Stimulated activated naive B cell treated with anti-CD40 and anti-IgM and Interleukin-4, amounts not matched to agents 10 μg/mL and 1 μg/mL and 100 μg/mL, for 72 hours (primary cell): ENCODE results near the gene UBE2D4.
"Not testable (repeated sequence)": the region's sequence is repeated elsewhere in the genome, so short reads cannot be mapped to it uniquely, and the experiment has no call there.

ENCODE experiments used
- ATAC-seq, 2 donors: fragments of 150-1000 bp; cut with Tn5 transposase; replicated peaks; 2 replicates each; pipeline ENCODE4 v1.10.0; 2021; ENCODE audit warnings: moderate library complexity in 1 of 2
- DNase-seq: peaks from one replicate; pipeline ENCODE4 v3.0.0; 2021
- H3K27ac Mint-ChIP-seq: one replicate; pipeline ENCODE4 v1.8.0; 2022; ENCODE audit warnings: mild to moderate bottlenecking, mixed read lengths
- H3K27me3 Mint-ChIP-seq, 2 donors: one replicate each; pipeline ENCODE4 v1.8.0; 2022; ENCODE audit warnings: mixed read lengths in 2 of 2
- H3K36me3 Mint-ChIP-seq, 2 donors: one replicate each; pipeline ENCODE4 v1.8.0; 2022; ENCODE audit warnings: mixed read lengths in 2 of 2, mild to moderate bottlenecking in 1 of 2
- H3K4me1 Mint-ChIP-seq, 2 donors: one replicate each; pipeline ENCODE4 v1.8.0; 2022; ENCODE audit warnings: mixed read lengths in 2 of 2, mild to moderate bottlenecking in 1 of 2
- H3K4me3 Mint-ChIP-seq, 2 donors: one replicate each; pipeline ENCODE4 v1.8.0; 2022; ENCODE audit warnings: mild to moderate bottlenecking in 2 of 2, mixed read lengths in 2 of 2, moderate library complexity in 1 of 2
- H3K9me3 Mint-ChIP-seq, 2 donors: one replicate each; pipeline ENCODE4 v1.8.0; 2022; ENCODE audit warnings: mixed read lengths in 2 of 2, mild to moderate bottlenecking in 1 of 2

The UBE2D4 gene

GRCh38 chr7:43968172-43969040 lies 42.2 kb downstream of the UBE2D4 start:
- H3K4me1 Mint-ChIP-seq, DNase-seq, H3K27me3 Mint-ChIP-seq, H3K4me3 Mint-ChIP-seq, H3K27ac Mint-ChIP-seq, H3K36me3 Mint-ChIP-seq, H3K9me3 Mint-ChIP-seq: not testable (repeated sequence)
- ATAC-seq = peak in 1 of 2 donors; percentile 33

GRCh38 chr7:43969586-43969985 lies 43.4 kb downstream of the UBE2D4 start:
- not testable (repeated sequence) for DNase-seq, H3K4me1 Mint-ChIP-seq, H3K36me3 Mint-ChIP-seq, H3K9me3 Mint-ChIP-seq, ATAC-seq, H3K4me3 Mint-ChIP-seq, H3K27me3 Mint-ChIP-seq, H3K27ac Mint-ChIP-seq

GRCh38 chr7:43970698-43971097 lies 44.5 kb downstream of the UBE2D4 start:
- H3K9me3 Mint-ChIP-seq, H3K27ac Mint-ChIP-seq, H3K4me1 Mint-ChIP-seq, ATAC-seq, H3K4me3 Mint-ChIP-seq, H3K36me3 Mint-ChIP-seq, H3K27me3 Mint-ChIP-seq, DNase-seq: not testable (repeated sequence)

- H3K27me3 Mint-ChIP-seq, ATAC-seq, H3K27ac Mint-ChIP-seq, H3K4me1 Mint-ChIP-seq, DNase-seq, H3K36me3 Mint-ChIP-seq, H3K4me3 Mint-ChIP-seq, H3K9me3 Mint-ChIP-seq: not testable (repeated sequence)
Observed at GRCh38 chr7:43974033-43974573, 47.9 kb downstream of the UBE2D4 start.

GRCh38 chr7:43974725-43975482 lies 48.7 kb downstream of the UBE2D4 start:
- not testable (repeated sequence) for H3K4me3 Mint-ChIP-seq, H3K4me1 Mint-ChIP-seq, H3K27me3 Mint-ChIP-seq, H3K9me3 Mint-ChIP-seq, DNase-seq, H3K27ac Mint-ChIP-seq, ATAC-seq, H3K36me3 Mint-ChIP-seq

- no peak for ATAC-seq
- DNase-seq = no peak
- no peak overlapping the region for H3K4me3 Mint-ChIP-seq
- H3K9me3 Mint-ChIP-seq = no peaks in the 10 kb centered on the region
- peaks cover 5 to 7% of the 10 kb centered on the region in 2 donors for H3K36me3 Mint-ChIP-seq
- H3K4me1 Mint-ChIP-seq = peaks cover 0 to 2% of the 10 kb centered on the region in 2 donors
- no peaks in the 10 kb centered on the region for H3K27me3 Mint-ChIP-seq
- H3K27ac Mint-ChIP-seq = no peak overlapping the region
Observed at GRCh38 chr7:43977525-43977924, 51.3 kb downstream of the UBE2D4 start.

GRCh38 chr7:43978102-43978501 lies 51.9 kb downstream of the UBE2D4 start:
- not testable (repeated sequence) for H3K27me3 Mint-ChIP-seq, ATAC-seq, H3K4me1 Mint-ChIP-seq, H3K4me3 Mint-ChIP-seq, H3K36me3 Mint-ChIP-seq, DNase-seq, H3K9me3 Mint-ChIP-seq, H3K27ac Mint-ChIP-seq

- not testable (repeated sequence) for H3K4me3 Mint-ChIP-seq, H3K9me3 Mint-ChIP-seq, DNase-seq, H3K27ac Mint-ChIP-seq, H3K4me1 Mint-ChIP-seq, H3K27me3 Mint-ChIP-seq, ATAC-seq
- peaks cover 11 to 13% of the 10 kb centered on the region in 2 donors for H3K36me3 Mint-ChIP-seq
Observed at GRCh38 chr7:43982848-43983247, 56.6 kb downstream of the UBE2D4 start.

GRCh38 chr7:43983736-43984135 lies 57.5 kb downstream of the UBE2D4 start:
- ATAC-seq, H3K4me3 Mint-ChIP-seq, H3K4me1 Mint-ChIP-seq, H3K27me3 Mint-ChIP-seq, H3K36me3 Mint-ChIP-seq, H3K9me3 Mint-ChIP-seq, DNase-seq, H3K27ac Mint-ChIP-seq: not testable (repeated sequence)

- peak overlapping the region; percentile 65 to 68 for H3K4me3 Mint-ChIP-seq
- not testable (repeated sequence) for H3K4me1 Mint-ChIP-seq, H3K27me3 Mint-ChIP-seq, H3K36me3 Mint-ChIP-seq, H3K9me3 Mint-ChIP-seq
- DNase-seq (peak; percentile 32), ATAC-seq (peak; percentile 85 to 93)
- H3K27ac Mint-ChIP-seq = peak overlapping the region; percentile 81
Observed at GRCh38 chr7:43985904-43986864, 59.9 kb downstream of the UBE2D4 start.

GRCh38 chr7:43987476-43987875 lies 61.2 kb downstream of the UBE2D4 start:
- not testable (repeated sequence) for H3K4me1 Mint-ChIP-seq, H3K27me3 Mint-ChIP-seq, H3K27ac Mint-ChIP-seq, H3K4me3 Mint-ChIP-seq, H3K36me3 Mint-ChIP-seq, DNase-seq, ATAC-seq, H3K9me3 Mint-ChIP-seq

GRCh38 chr7:43990011-43990585 lies 63.9 kb downstream of the UBE2D4 start:
- not testable (repeated sequence) for H3K4me3 Mint-ChIP-seq, H3K27ac Mint-ChIP-seq, H3K9me3 Mint-ChIP-seq, H3K36me3 Mint-ChIP-seq, H3K27me3 Mint-ChIP-seq, DNase-seq, H3K4me1 Mint-ChIP-seq, ATAC-seq

- H3K36me3 Mint-ChIP-seq, H3K9me3 Mint-ChIP-seq, H3K4me3 Mint-ChIP-seq, H3K27ac Mint-ChIP-seq, H3K4me1 Mint-ChIP-seq, DNase-seq, ATAC-seq, H3K27me3 Mint-ChIP-seq: not testable (repeated sequence)
Observed at GRCh38 chr7:43990829-43991228, 64.6 kb downstream of the UBE2D4 start.

- H3K36me3 Mint-ChIP-seq, H3K27me3 Mint-ChIP-seq, H3K9me3 Mint-ChIP-seq, H3K4me1 Mint-ChIP-seq, H3K4me3 Mint-ChIP-seq: not testable (repeated sequence)
- peak overlapping the region; percentile 51 for H3K27ac Mint-ChIP-seq
- ATAC-seq (peak; percentile 97 to 98), DNase-seq (peak; percentile 66)
Observed at GRCh38 chr7:43992896-43993295, 66.7 kb downstream of the UBE2D4 start.
